Lower leg skin (tissue), 4 donors: ENCODE results near the gene APOB. TPM values are rescaled to one million over a fixed set of nuclear protein-coding genes. Genes with fewer than 3 reads are reported as not detected.

Source experiments
- DNase-seq, 2 donors: peaks; one replicate each; pipeline ENCODE4 v3.0.0-alpha.2; 2019; ENCODE audit warnings: low spot score in 2 of 2
- H3K4me3 ChIP-seq: fragments of 200-600 bp; sonication (generic); 2 replicates; pipeline ENCODE4 v1.5.1; 2017; ENCODE audit warnings: mild to moderate bottlenecking, low read depth; ENCODE audit not compliant: poor library complexity, severe bottlenecking
- CTCF ChIP-seq, 3 donors: fragments of 450-650 bp; IDR thresholded peaks; one replicate each; pipeline ENCODE4 v1.5.1; 2016; ENCODE audit warnings: antibody characterized with exemption in 3 of 3, mild to moderate bottlenecking in 3 of 3, moderate library complexity in 2 of 3
- POLR2A ChIP-seq, 2 donors: fragments of 450-650 bp; IDR thresholded peaks; one replicate each; pipeline ENCODE4 v1.6.1; 2016 to 2017; ENCODE audit warnings: antibody characterized with exemption in 2 of 2, mild to moderate bottlenecking in 1 of 2, moderate library complexity in 1 of 2
- WGBS, 2 donors: methylation state at CpG; one replicate each; pipeline ENCODE4 v1.1.5; 2018; 5-methylcytosine and 5-hydroxymethylcytosine counted together
- intact Hi-C: fragments of 100-400 bp; cut with DNase I; formaldehyde crosslinking; loops from one replicate; pipeline ENCODE4 v1.15.0; 2023; ENCODE audit warnings: low total_unique reads
- total RNA-seq, 4 donors: library from RNA; depleted of rRNA; stranded (reverse); fragments of >200 nt; gene quantifications; one replicate each; pipeline ENCODE4 v1.1.0, GENCODE V29; 2016

APOB gene
- total RNA-seq, 4 donors from 2014 or later = 2.2 to 3.2 (median 2.3) TPM

- no peak for DNase-seq
- intact Hi-C loops = no loop called here
- no peak overlapping the region for H3K4me3 ChIP-seq
- no peak for TF ChIP-seq POLR2A (IDR thresholded peaks at IDR 0.05)
- TF ChIP-seq CTCF (IDR thresholded peaks at IDR 0.05) = no peak
- WGBS, 2 donors = 90 to 96% methylated on average over 4 of the region's 4 CpGs
Measured at GRCh38 chr2:21035974-21036707, 7.7 kb downstream of the APOB start.

GRCh38 chr2:21035282-21035973 is 8.4 kb downstream of the APOB start:
- no peak overlapping the region for H3K4me3 ChIP-seq
- TF ChIP-seq POLR2A (IDR thresholded peaks at IDR 0.05) = no peak
- TF ChIP-seq CTCF (IDR thresholded peaks at IDR 0.05) = no peak
- intact Hi-C loops = no loop called here
- WGBS, 2 donors = 83 to 95% methylated on average over 6 of the region's 6 CpGs
- no peak for DNase-seq

- no peak for TF ChIP-seq POLR2A (IDR thresholded peaks at IDR 0.05)
- no peak for TF ChIP-seq CTCF (IDR thresholded peaks at IDR 0.05)
- H3K4me3 ChIP-seq = no peak overlapping the region
- intact Hi-C loops = no loop called here
- 93 to 95% methylated on average over 3 of the region's 3 CpGs for WGBS, 2 donors
- DNase-seq = no peak
Measured at GRCh38 chr2:21034972-21035279, 8.9 kb downstream of the APOB start.

- WGBS, 2 donors = 80 to 86% methylated on average over 4 of the region's 4 CpGs
- DNase-seq = no peak
- intact Hi-C loops = no loop called here
- TF ChIP-seq POLR2A (IDR thresholded peaks at IDR 0.05) (no peak), CTCF (IDR thresholded peaks at IDR 0.05) (no peak)
- no peak overlapping the region for H3K4me3 ChIP-seq
Measured at GRCh38 chr2:21034156-21034971, 9.5 kb downstream of the APOB start.

- 89 to 95% methylated on average over 2 of the region's 2 CpGs for WGBS, 2 donors
- no peak for DNase-seq
- intact Hi-C loops = no loop called here
- H3K4me3 ChIP-seq = no peak overlapping the region
- TF ChIP-seq POLR2A (IDR thresholded peaks at IDR 0.05) (no peak), CTCF (IDR thresholded peaks at IDR 0.05) (no peak)
Measured at GRCh38 chr2:21033237-21034155, 10.4 kb downstream of the APOB start.
